AG09309 (cell line): Measurements from ENCODE around the gene DENND4B.

Experiments used
- DNase-seq: peaks from one replicate; pipeline ENCODE4 v3.0.0-alpha.2; 2010; ENCODE audit warnings: low read depth
- H3K4me3 ChIP-seq: 2 replicates; pipeline ENCODE4 v1.5.1; 2011; ENCODE audit warnings: mild to moderate bottlenecking, low read depth, low read length, moderate library complexity; ENCODE audit not compliant: control insufficient read depth
- CTCF ChIP-seq: IDR thresholded peaks from 2 replicates; pipeline ENCODE4 v1.5.1; 2011; ENCODE audit warnings: mild to moderate bottlenecking, low read depth, low read length, inconsistent platforms; ENCODE audit not compliant: insufficient read depth, control insufficient read depth; ENCODE audit errors: missing control alignments

Gene DENND4B

GRCh38 chr1:153933430-153933829 lies 13.1 kb downstream of the DENND4B start:
- DNase-seq = no peak
- H3K4me3 ChIP-seq = no peak overlapping the region
- no peak for TF ChIP-seq CTCF

GRCh38 chr1:153932156-153933131 lies 14.1 kb downstream of the DENND4B start:
- no peak for TF ChIP-seq CTCF
- DNase-seq = no peak

GRCh38 chr1:153929981-153930948 lies 16.3 kb downstream of the DENND4B start:
- DNase-seq = no peak
- H3K4me3 ChIP-seq = no peak overlapping the region
- TF ChIP-seq CTCF = no peak

More at GRCh38 chr1:153932156-153933131, 14.1 kb downstream of the DENND4B start:
- no peak overlapping the region for H3K4me3 ChIP-seq

DNA sequence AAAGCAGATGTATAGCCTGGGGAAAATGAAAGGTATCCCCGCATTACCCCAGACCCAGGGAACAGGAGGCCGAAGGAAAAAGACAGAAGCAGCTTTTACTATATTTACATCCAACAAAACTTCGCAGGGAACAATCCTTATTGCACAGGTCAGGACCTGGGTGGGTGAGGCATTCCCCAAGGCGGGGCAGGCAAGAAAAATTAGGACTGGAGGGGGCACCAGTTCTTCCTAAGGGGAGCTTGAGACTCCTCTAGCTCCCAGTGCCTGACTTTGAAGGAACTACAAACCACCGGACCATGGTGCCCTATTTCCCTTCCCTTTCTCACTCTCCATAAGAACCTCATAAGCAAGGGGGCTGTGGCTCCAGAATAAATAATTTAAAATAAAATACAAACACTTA lies 17.1 kb downstream of the DENND4B start:
- no peak for TF ChIP-seq CTCF
- DNase-seq = no peak
- H3K4me3 ChIP-seq = no peak overlapping the region

DNA sequence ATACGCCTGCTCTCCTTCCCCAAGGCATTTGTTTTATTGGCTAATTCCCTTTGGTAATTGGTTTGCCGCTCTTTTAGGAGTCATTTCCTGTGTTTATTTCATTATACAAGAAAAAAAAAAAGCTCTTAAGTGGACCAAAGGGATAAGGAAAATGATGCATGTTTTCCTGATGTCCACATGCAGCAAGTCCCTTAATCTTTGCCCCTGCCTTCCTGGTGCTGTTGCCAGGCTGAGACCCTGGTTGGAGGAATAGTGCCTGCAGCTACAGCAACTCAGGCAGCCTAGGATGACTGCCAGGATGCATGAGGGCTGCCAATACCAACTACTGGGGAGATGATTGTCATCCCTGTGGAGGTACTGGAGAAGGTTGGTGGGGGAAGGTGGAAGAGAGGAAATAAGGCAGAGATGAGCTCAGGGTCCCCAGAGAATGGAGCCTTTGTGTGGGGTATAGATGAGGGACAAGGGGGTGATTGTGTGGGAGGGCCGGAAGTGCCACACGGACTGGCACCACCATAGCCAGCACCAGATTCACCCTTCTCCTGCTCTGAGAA lies 17.7 kb downstream of the DENND4B start:
- no peak for DNase-seq
- no peak for TF ChIP-seq CTCF
- no peak overlapping the region for H3K4me3 ChIP-seq

DNA sequence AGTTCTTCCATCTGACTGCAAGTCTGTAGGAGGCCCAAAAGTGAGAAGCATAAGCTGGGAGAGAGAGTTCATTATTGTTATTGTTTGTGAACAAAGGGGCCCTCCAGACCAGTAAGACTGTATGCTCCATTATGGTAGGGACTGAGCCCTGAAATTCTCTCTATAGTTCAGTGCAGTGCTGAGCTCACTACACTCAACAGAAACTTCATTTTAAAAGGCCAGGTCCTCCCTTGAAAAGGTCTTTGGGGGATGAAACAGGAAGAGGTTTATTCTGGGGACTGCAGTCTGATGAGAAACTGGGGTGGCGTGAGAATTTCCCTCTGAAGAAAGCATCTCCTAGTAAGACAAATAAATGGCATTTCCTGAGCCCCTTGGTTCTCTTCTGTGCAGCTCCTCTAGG lies 18.3 kb downstream of the DENND4B start:
- no peak for DNase-seq
- no peak for TF ChIP-seq CTCF
- H3K4me3 ChIP-seq = no peak overlapping the region
